Hematopoietic multipotent progenitor cell treated with erythropoietin and hydrocortisone succinate and interleukin-3 and kit ligand, for 8 days (in vitro differentiated cells): ENCODE data around the gene ERRFI1.

Experiments used
- DNase-seq: peaks from one replicate; pipeline ENCODE4 v3.0.0-alpha.2; 2015

ERRFI1 gene

DNA sequence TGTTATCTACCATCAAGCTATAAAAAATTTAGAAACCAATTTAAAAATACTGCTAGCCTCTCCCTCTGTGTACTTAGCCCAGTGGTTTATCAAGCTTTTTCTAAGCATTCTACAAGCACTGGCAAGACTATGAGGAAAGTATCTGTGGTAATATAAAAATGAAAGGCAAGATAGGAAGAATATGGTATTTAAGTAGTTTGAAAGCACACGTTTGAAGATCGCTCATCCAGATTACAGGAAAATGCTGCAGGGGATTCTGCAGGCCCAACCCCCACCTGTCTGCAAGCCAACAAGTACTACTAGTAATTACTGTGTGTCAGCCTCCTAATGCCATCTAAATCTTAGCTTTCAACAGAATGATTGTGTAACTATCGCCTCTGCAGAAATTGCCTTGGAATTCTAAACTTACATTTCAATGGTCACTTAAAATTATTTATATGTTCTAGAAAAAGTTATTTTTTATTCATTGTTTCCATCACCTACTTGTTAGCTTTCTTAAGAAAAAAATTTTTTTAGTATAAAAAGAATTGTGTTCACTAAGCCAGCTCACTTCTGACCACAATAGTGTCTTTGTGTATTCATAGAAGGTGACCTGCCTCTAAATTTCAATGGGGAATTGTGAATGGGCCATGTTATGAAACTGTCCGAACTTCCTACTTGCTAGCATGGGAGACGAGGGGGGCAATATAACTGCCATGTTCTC lies 8.5 kb downstream of the ERRFI1 start:
- no peak for DNase-seq

DNA sequence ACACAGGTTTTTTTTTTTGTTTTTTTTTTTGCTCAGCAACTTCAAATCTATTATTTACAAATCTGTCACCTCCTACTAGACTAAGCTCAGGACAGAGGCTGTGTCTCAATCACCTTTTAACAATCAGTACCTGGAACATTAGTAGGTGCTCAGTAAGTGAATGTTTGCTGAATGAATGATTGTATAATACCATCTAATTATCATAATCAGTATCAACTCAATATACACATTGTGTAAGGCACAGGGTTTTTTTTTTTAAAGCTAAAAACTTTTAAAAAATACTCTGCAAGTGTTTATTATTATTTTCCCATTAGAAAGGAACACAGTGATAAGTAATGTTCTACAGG lies 9.2 kb downstream of the ERRFI1 start:
- no peak for DNase-seq

DNA sequence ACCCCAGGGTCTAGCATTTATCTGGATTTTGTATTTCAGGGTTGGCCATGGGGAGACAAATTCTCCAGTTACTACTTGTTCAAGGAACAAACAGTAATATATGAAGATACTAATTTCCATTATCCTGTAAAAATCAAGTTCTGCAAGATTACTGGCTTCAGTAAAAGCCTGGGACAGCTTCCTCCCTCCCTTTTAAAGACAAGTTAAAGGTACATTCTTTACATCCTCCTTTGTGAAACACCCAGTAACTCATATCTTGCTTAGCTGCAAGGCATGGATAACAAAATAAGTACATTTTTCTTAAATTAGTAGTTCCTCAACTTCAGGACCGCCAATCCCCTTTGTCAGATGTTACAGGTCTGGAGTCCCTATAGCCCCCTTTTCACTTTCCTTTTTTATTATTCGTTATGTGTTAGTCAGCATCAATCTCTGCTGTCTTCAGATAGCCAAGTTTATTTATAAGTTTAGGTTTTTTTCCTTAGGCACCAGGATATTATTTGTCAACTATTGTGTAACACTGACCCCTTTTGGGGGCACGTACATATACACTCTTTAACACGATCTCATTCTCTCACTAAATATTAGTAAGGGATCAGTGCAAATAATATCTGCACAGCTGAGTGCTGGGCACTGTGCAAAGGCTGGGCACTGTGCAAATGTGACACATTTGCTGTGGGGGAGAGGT lies 9.8 kb downstream of the ERRFI1 start:
- peak; percentile 40 for DNase-seq

DNA sequence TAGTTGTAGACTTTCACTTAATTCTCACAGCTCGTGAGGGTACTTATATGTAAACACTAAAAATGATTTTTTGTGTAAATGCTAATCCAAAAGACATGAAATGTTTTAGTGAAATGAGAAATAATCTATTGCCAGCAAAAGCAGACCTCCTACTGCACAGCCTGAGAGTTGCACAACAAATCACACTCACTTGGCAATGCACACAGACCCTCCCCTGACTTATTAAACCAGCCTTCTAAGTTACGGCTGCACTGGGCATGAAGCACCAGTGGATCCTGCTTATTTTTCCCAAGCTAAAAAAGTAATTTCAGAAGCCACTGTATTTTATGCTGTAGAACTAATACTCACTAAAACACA lies 10.3 kb downstream of the ERRFI1 start:
- DNase-seq = no peak

DNA sequence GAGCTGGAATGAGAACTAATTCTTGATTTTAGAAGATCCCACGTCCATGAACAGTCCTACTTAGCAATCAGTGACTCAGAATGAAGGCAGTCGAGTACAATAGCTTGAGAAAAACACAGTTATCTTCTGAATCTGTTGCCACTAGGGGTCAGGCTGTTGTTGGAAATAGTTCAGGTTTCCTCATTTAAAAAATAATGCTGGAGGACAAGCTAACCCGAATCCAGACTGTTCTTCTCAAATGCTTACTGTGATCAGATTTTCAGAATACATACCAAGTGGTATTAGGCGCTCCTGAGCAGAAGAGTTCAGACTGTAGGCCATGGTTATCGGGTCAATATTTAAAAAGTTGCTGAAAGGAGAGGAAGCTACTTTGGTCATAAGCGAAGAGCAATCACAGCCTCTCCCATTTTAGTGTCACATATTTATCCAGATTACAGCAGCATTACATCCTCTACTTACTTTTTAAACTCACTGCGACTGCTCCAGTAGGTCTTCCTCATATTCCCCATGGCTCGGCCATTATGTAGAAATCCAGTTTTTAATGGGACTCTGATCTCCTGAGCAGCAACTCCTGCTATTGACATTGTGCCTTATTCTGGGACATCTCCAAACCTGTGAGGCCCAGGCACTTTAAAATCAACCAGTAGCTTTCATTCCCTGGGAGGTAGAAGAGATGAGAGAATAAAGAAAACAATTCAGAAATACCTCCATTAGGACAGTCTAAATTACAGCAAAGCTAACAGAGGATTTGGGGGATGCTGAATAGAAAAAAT lies 10.9 kb downstream of the ERRFI1 start:
- DNase-seq = peak; percentile 77

DNA sequence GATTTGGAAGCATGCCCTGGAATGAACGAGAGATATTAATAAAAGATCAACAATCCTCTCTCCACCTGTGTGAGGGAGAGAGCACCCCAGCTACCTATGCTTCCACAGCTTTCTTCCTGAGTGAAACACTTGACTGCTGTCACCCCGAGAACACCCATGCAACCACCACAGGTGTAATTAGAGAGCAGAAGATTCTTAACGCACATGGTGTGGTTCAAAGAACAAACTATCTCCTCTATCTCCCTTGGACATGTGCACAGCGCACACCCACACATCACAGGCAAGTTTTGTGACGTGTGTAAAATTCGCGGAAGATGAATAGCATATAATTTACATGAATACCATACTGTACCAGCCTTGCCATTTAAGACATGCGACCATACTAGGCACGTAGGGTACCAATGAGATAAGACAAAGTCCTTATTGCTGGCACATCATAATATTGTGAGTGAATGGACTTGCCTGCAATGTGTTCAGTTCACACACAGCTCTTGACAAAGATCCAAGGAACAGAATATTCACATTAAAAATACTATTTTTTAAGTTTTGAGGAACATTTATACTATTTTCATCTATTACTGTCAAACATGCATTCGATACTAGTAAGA lies 11.6 kb downstream of the ERRFI1 start:
- DNase-seq = no peak

DNA sequence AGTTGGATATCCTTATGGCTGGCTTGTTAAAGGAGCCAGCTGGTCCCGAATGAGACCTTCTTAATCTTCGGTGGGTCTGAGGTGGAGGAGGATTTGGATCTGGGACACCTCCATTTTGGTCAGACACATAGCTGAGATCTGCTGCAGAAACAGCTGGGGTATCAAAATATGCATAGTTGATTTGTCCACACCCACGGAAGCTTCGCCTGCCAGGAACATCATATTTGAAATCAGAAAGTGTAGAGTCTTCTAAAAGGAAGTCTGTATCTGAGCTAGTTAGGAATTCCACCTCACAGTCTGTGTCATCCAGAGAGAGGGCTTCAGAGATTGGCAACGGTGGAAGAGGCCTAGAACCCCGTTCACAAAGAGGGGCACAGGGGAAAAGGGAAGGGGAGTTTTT lies 12.3 kb downstream of the ERRFI1 start:
- no peak for DNase-seq

DNA sequence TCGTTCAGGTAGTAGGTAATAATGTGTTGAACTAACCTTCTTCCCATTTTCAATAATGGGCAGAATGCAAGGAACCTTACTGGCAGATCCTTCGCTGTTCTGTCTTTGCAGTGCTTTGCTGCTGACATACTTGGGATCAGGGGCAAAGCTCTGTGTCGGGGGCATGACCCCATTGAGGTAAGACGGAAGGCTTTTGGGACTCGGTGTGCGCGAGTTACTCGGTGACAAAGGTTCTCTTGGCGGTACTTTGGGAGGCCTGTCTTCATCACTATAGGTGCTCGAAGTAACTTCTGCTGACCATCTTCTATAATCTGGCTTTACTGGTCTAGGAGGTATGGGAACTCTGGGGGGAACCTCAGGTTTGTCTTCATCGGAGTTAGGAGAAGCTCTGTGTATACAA lies 12.7 kb downstream of the ERRFI1 start:
- DNase-seq = no peak

DNA sequence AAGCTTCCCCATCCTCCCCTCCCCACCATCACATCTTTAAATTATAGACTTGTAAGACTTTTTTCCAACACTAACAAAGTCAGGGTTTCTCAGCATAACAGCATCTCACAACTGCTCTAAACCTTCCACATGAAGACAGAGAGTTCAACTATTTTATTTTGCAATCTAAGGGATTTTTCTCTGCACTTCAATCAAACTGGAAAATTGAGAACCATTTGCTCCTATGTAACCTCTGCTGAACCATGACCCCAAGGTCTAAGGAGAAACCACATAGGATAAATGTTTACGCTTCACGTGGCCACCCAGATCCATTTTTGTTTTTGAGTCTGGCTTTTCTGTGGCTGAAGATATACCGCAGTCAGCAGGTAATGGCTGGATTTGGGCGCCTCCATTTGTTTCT lies 13.2 kb downstream of the ERRFI1 start:
- DNase-seq = no peak

DNA sequence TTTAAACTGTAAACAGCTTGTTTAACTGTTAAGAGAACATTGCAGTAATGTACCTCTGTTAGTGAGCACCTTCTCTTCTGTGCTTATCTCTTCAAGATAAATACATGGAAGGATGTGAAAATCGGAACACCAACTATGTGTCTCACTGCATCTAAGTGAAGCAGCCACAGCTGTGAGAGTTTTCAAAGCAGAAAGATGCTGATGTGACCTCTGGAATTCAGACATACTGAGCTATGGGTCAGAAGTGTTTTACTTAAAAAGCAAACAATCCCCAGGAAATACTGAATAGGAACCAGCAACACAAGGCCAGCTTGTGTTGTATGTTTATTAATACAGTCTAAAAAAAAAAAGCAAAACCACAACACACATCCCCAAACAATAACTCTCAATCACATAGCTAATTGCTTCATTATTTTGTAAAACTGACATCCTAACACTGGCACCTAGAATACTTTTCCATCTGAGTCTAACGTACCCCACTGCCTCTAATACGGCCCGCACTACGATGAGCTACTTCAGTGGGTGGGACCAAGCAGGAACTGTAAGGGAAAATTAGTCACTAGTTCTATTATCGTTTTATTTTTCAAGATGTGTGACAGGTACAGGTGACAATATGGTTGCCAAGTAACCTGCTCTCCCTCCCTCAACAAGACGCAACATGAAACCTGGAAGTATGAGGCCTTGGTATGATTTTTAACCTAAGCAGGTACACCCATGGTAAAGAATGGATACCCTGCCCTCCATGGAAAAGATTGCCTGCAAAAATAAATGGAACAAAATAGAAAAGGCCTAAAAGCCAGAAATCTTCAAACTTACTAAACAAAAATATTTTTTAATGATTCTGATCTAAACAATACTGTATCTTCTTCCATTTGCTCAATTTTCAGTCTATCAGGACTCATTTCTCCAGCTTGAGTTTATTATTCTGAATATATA lies 13.9 kb downstream of the ERRFI1 start:
- DNase-seq = no peak

DNA sequence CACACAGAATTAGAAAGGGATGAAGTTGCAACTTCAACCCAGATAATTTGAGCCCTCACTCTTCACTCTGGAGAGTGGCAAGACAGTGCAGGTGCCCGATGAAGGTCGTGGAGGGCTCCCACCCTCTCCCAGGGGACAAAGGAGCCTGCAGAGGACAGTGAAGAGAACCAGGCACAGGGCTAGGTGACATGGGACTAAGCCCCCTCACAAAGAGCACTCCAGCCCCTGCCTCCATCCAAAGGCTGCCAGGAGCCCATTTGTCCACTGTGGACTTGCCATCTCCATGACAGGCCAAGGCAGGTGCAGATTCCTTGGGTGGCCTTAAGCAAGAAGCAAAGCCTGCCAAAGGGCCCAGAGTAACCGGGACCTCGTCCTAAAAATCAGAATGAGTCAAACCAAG lies 15.1 kb downstream of the ERRFI1 start:
- no peak for DNase-seq

DNA sequence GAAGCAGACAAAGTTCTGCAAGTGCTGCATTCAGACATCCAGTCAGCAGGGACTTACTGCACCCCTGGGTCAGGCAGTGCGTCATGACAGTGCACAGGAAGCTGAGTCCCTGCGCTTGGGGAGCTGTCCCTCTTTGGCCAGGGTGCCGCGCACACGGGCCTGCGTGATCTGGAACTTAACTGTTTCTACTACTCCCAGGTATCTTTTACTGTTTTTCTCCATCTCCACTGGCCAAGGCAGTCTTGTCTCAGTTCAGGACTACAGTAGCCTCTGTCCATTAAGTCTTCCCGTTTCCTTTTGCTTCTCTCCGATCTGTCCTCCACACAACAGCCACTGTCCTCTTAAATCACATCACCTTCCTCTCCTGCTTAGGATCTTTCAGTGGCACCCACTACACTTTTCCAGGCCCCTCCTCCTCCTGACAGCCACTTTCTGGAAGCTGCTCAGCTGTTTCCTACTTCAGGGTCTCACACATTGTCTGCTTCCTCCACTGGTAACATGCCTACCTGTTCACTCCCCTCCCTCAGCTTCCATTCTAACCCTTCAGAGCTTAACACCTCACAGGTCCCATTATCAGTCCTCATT lies 15.9 kb downstream of the ERRFI1 start:
- DNase-seq = no peak

DNA sequence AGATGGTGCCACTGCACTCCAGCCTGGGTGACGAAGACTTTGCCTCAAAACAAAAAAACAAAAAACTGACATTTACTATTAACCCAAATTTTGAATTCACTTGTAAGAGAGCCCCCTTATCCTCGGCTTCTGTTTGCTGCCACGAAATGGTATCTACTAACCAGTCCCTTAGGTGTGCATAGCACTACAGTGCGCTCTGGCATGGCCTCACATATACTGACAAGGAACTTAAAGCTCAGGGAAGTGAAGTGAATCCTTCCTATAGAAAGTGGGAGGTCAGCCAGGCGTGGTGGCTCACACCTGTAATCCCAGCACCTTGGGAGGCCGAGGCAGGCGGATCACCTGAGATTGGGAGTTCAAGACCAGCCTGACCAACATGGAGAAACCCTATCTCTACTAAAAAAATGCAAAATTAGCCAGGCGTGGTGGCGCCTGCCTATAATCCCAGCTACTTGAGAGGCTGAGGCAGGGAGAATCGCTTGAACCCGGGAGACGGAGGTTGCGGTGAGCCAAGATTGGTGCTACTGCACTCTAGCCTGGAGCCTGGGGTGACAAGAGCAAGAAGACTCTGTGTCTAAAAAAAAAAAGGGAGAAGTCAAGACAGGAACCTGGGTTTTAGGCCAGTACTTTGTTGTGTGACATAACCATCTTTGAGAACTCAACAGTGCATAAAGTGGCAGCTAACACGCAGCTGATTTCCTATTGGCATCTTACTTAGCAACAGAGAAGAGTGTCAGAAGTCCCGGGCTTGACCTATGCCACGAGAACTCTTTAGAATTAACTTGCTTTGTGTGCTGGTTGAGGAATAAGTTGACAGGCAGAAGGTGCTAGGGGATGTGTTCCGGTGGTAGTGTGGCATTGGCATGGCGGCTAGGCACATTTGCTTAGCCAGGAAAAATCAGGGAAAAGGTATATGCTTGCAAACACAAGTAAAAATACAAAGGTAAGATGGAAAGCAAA lies 16.8 kb downstream of the ERRFI1 start:
- no peak for DNase-seq

DNA sequence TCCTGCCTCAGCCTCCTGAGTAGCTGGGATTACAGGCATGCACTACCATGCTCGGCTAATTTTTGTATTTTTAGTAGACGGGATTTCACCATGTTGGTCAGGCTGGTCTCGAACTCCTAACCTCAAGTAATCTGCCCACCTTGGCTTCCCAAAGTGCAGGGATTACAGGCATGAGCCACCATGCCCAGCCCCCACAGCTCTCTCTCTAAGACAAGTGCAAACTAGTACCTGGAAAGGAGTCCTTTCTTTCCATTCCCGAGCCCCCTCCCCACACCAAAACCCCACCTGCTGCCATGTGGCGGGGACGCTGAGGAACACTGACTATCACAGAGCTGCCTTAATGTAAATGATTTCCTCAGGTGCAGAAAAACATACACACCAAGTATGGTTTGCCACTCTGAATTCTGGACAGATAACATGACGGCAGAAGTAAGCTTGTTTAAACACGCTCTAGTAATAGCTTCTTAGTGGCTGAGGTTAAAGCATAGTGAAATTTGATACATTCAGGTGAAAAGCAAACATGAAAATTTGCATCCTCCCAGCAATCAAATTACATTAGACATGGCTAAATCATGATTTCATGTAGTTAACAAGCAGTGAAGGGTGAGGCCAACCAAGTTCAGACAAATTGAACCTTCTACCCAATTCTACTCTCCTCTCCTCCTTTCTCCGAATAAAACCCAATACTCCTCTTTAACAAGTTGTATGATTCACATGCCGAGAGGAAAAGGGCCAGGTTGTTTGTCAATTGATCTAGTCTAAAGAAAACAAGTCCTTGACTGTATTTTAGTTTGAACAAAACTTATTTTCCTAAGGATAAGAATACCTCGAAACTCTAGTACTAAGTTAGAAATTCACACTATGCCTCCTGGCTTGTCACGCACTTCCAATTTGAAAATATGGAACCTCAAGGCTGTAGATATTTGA lies 19.8 kb downstream of the ERRFI1 start:
- no peak for DNase-seq

DNA sequence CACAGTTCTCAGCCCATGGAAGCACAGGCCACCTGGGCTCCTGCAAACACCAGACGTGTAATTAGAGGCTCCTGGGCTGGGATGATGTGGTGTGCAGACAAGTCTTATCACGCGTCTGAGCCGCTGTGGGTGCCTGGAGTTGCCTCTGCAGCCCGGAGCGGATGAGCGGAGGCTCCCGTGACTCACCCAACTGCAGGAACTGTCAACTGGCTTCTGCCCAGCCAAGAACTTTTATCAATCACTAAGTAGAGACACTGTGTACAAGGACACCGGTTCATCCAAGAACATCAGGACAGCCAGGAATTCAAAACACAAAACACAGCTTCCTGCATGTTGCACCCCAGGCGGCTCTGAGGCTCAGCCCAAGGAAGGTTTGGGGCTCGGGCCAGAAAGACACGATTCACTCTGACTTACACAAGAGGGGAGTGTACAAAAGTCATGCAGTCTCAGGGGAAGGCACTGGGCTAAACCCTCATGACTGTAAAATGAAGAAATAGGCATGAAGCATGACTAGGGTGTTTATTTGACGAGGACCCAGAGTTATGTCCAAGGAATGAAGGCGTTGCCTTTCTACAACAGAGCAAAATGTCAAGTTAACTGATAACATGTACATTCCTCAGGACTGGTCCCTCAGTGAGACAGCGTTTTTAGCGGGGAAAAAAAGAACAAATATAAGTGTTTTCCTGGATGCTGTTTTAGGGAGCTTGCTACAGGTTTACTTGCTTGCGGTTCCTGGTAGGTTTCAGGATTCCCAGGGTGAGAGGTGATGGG lies 21.1 kb downstream of the ERRFI1 start:
- DNase-seq = peak; percentile 94

DNA sequence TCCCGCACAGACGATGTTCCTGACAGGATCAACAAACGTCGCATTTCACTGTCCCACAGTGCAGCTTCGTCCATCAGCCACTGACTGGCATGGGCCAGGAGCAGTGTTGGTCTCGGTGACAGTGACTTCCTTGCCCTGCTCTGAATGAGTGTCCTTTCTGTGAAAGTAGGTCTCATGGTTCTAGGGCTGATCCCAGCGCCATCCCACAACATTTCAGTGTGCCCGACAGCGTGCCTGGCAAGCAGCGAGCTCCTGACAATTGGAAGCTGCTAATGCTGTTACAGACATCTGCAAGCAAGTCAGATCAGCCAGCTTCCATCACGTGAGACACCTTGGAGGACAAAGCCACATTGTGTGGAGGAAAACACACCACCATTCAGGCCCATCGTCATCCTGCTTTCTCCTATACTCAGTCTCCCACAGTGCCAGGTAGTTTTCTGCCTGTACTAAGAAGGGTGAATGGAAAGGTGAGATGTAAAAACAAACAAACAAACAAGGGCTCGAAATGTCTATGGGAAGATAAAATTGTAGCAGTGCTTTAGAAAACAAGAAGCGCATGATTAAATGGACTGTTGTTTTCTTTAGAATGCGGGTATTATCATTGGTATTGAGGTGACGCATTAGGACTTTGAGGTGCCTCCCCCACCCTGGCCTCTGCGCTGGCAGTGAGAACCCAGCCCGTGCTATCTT lies 21.9 kb downstream of the ERRFI1 start:
- DNase-seq = no peak

DNA sequence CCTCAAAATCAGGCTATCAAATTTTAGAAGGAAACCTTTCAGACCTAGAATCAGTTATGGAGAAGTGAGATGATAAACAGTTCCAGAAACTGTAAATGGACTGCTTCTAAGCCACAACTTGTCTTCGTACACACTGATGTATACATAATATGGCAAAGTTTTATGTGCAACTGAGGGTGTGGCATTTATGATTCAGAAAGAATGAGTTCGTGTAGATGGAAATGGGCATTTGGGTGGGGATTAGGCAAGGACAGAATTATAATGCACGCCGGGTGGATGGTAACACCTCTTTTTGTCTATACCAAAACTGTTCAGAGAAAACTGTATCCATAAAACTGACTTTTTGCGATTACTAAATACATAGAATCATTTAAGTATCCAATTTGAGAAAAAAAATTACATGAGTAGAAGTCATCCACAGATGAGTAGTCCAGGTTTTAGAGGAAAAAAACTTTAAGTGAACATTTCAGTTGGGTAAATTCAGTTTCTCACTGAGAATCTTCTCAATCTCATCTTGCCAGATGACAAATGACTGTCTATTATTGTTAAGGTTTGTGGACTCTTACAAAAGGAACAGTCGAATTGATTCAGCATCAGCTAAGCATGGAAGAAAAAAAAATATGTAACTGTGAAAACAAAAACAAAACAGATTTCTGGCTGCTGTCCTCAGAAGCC lies 22.5 kb downstream of the ERRFI1 start:
- DNase-seq = no peak

DNA sequence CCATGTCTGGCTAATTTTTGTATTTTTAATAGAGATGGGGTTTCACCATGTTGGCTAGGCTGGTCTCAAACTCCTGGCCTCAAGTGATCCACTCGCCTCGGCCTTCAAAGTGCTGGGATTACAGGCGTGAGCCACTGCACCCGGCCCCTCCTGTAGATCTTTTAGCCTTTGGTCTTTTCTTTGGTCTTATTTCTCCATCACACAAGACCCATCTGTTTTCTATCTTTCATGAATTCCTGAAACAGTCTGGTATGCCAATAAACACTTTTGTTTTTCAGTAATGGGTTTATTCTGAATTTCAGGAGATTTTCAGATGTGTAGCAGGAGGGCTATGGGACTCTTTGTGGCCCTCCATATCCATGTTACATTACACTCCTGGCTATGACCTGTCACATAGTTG lies 23.2 kb downstream of the ERRFI1 start:
- no peak for DNase-seq
